Stimulated activated CD8-positive, alpha-beta memory T cell treated with anti-CD3 and anti-CD28 coated beads, Interleukin-15, amount 100 ng/mL, for 24 hours (primary cell): ENCODE results near the gene OSBPL9.
"Not testable (repeated sequence)": the region's sequence is repeated elsewhere in the genome, so short reads cannot be mapped to it uniquely, and the experiment has no call there.

Source experiments
- DNase-seq: peaks from one replicate; pipeline ENCODE4 v3.0.0-alpha.2; 2020; ENCODE audit warnings: low read depth

The OSBPL9 gene

GRCh38 chr1:51638350-51638749, 21.5 kb downstream of the OSBPL9 start:
- no peak for DNase-seq

DNA sequence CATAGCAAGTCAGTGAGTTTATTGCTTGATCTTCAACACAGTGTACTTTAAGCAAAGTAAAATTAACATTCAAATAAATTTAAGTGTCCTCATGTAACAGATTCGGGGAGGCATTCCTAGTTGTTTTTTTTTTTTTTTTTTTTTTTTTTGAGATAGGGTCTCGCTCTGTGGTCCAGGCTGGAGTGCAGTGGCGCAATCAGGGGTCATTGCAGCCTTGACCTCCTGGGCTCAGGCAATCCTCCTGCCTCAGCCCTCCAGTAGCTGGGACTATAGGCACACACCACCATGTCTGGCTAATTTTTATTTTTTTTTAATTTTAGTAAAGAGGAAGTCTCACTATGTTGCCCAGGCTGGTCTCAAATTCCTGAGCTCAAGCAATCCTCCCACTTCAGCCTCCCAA, 22.8 kb downstream of the OSBPL9 start:
- no peak for DNase-seq

GRCh38 chr1:51641096-51641495, 24.2 kb downstream of the OSBPL9 start:
- no peak for DNase-seq

DNA sequence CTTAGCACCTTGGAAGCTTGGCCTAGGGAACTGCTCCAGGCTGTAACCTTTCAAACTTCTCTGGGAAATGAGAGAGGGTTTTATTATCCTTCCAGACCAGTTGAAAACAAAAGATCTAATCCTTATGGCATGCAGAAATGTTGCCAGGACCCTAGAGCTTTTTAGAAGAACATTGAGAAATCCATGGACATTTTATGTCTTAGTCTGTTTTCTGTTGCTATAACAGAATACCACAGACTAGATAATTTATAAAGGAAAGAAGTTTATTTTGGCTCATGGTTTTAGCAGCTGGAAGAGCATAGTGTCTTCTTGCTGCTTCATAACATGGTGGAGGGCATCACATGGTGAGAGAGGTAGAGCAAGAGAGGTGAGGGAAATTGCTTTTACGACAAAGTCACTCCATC, 25.8 kb downstream of the OSBPL9 start:
- DNase-seq: no peak

DNA sequence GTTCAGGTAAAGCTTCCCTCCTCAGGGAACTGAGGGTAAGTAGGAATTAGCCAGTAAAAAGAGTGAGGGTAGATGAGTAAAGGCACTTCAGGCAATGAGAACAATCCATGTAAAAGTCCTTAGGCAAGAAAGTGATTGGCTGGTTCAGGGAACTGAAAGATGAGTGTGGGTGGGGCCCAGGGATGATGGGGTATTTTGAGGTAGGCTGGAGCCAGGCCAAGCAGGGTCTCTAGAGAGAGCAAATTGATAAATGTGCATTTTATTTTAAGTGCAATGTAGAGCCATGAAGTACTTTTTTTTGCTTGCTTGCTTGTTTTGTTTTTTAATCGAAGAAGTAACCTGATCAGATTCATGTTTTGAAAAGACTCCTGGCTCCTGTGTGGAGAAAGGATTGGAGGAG, 26.5 kb downstream of the OSBPL9 start:
- DNase-seq: no peak

DNA sequence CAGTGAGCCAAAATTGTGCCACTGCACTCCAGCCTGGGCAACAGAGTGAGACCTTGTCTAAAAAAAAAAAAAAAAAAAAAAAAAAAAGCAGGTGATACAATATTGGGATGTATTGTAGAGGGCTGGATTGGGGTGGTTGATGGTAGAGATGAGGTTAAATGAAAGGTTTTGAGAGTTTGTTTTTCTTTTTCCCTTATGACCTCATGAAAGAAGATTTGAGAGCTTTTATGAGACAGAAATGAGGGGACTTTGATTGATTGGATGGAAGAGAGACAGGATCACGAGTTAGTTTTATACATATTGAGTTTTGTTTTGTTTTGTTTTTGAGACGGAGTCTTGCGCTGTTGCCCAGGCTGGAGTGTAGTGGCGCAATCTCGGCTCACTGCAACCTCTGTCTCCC, 27.1 kb downstream of the OSBPL9 start:
- DNase-seq: no peak

GRCh38 chr1:51644533-51645197, 27.8 kb downstream of the OSBPL9 start:
- DNase-seq: no peak

DNA sequence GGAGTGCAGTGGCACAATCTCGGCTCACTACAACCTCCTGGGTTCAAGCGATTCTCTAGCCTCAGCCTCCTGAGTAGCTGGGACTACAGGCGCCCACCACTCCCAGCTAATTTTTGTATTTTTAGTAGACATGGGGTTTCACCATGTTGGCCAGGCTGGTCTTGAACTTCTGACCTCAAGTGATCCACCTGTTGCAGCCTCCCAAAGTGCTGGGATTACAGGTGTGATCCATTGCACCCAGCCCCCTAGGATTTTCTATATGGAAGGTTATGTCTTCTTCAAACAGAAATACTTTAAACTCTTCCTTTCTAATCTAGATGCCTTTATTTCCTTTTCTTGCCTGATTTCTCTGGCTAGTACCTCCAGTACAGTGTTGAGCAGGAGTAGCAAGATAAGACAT, 29.7 kb downstream of the OSBPL9 start:
- DNase-seq: not testable (repeated sequence)

DNA sequence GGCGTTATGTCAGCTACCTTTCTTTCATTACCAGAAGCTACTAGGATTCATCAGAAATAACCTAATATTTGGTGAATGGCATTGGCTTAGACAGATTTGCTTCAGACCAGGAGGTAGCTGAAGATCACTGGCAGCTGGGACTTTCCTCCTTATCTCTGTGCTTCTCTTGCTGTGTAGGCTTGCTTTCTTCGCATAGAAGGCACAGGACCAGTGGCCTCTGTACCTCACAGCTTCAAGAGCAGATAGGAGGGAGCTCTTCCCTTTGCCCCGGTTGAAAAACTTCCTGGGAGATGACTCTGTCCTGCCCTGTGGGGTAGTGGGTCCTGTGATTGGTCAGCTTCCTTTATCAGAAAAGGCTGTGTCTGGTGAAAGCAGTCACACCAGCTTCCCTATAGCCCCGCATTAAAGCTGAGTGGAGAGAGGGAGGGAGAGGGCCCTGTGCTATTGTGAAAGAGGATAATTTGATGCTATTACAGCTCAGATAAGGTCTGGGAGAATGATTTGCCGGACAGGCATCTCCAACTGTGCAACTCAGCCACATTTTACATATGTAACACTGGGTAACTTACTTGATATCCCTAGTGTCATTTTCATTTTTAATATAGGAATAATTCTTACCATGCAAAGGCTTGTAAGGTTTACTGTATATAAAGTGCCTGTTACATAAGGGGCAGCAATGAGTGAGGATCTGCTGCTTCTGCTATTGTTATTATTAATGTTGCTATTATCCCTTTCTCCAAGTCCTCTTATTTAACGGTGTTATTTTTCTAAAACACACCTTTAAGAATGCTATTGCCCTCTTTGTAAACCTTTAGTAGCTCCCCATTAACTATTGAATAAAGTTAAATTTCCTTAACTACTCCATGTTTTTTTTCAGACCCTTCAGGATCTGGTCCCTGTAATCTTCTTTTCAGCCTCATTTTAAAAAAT, 31.6 kb downstream of the OSBPL9 start:
- no peak for DNase-seq

GRCh38 chr1:51649593-51650091, 32.8 kb downstream of the OSBPL9 start:
- no peak for DNase-seq

- DNase-seq: no peak
Measured at GRCh38 chr1:51650198-51650597, 33.3 kb downstream of the OSBPL9 start.

DNA sequence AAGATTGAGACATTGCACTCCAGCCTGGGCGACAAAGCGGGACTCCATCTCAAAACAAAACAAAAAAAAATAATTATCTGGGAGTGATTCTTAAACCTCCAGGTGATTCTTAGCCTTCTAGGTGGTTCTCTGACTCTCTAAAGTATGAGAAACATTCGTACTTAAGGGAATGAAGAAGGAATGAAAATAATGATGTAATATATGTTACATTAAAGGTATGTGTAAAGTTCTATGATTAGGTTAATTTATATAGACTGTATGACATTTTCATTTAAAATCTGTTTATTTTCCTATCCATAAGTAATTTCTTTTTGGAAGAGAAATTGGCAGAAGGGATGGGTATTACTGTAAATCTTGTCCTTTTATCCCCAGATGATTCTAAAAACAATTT, 34.7 kb downstream of the OSBPL9 start:
- no peak for DNase-seq

GRCh38 chr1:51652599-51652998, 35.7 kb downstream of the OSBPL9 start:
- DNase-seq: no peak

- DNase-seq: no peak
Measured at GRCh38 chr1:51653127-51653526, 36.2 kb downstream of the OSBPL9 start.

DNA sequence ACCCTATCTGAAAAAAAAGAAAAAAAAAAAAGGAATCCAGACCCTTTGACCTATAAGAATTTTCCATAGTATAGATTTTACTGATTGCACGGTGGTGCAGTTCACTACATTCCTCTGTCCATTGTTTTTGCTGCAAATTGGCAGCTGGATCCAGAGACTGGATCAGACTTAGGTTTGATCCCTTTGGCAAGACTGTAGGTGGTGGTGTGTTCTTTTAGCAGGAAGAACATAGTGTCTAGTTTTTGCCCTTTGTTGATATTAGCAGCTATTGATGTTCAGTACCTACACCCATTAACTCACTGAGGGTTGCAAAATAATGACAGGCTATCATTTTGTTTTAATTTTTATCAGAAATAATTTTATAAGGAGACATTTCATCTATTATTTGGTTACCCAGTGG, 37.1 kb downstream of the OSBPL9 start:
- no peak for DNase-seq

- no peak for DNase-seq
Measured at GRCh38 chr1:51656374-51656773, 39.5 kb downstream of the OSBPL9 start.

DNA sequence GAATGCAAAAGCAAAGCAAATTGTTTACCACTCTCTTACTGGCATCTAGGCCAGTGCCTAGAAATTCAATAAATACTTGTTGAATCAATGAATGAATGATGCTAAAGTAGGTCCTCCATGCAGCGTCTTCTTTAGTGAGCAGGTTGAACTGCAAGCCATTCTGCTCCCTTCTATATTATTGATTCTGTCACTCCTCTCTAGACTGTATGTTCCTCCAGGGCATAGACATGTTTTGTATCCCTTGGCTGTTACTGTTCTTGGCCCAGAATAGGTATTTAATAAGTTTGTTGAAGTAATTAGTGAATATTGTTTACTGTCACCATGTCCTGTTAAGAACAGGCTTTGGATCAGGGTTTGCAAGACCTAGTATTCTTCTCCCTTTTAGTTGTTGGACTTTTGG, 43.7 kb downstream of the OSBPL9 start:
- no peak for DNase-seq

GRCh38 chr1:51661081-51661518, 44.2 kb downstream of the OSBPL9 start:
- DNase-seq: no peak

DNA sequence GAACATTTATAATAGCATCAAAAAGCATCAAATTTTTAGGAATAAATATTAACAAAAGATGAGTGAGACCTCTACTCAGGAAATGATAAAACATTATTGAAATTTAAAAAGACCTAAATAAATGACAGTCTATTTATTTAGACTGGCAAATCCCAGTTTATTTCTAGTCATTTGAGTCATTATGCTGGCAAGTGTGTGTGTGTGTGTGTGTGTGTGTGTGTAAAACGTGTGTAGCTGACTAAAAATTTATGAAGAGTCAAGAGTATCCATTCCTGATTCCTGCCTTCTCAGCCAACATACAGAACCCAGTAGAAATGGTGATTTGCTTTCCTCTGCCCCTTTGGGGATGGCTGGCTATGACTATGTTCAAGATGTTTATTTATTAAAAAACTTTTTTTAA, 46.2 kb downstream of the OSBPL9 start:
- no peak for DNase-seq

DNA sequence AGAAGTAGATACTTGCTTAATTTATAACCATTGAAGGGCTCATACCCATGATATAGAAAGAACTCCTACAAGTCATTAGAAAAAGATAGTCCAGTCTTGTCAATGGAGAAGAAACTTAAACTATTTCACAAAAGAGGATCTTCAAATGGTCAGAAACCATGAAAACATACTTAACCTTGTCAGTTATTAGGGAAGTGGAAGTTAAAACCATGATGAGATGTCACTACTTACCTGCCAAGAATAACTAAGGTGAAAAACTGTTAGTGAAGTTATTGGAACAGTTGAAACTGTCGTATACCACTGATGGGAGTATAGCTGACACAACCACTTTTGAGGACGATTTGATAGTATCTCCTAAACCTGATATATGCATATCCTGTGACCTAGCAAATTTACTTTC, 46.8 kb downstream of the OSBPL9 start:
- DNase-seq: no peak

- no peak for DNase-seq
Measured at GRCh38 chr1:51664421-51665240, 47.7 kb downstream of the OSBPL9 start.

- no peak for DNase-seq
Measured at GRCh38 chr1:51666478-51666877, 49.6 kb downstream of the OSBPL9 start.
